Mesenteric fat pad (tissue), 1 donor: Measurements from ENCODE around the gene NRG2. TPM values are rescaled to one million over a fixed set of nuclear protein-coding genes. Genes with fewer than 3 reads are reported as not detected.

Experiments used
- DNase-seq: peaks from one replicate; pipeline ENCODE4 v3.0.0-alpha.2; 2020; ENCODE audit warnings: low spot score
- long read RNA-seq: library from polyadenylated mRNA; unstranded; transcript quantifications from one replicate; pipeline ENCODE4 v2.0.0, GENCODE V29; 2020
- total RNA-seq: library from RNA; stranded (reverse); fragmentation: NEBNext Ultra II Directional; extraction: Animal tissue kit (Norgen Biotek cat#: 25700); gene quantifications from one replicate; pipeline ENCODE4 v1.2.1, GENCODE V29; 2021
- donor health status: DM: yes; HTN: yes; CAD: no.

Gene NRG2
- total RNA-seq, result 5.7 TPM
- long read RNA-seq, partial matches to known transcripts, result 3 of 5 reads
- long read RNA-seq, other reads (novel, unspliced or antisense), result 2 of 5 reads

DNA sequence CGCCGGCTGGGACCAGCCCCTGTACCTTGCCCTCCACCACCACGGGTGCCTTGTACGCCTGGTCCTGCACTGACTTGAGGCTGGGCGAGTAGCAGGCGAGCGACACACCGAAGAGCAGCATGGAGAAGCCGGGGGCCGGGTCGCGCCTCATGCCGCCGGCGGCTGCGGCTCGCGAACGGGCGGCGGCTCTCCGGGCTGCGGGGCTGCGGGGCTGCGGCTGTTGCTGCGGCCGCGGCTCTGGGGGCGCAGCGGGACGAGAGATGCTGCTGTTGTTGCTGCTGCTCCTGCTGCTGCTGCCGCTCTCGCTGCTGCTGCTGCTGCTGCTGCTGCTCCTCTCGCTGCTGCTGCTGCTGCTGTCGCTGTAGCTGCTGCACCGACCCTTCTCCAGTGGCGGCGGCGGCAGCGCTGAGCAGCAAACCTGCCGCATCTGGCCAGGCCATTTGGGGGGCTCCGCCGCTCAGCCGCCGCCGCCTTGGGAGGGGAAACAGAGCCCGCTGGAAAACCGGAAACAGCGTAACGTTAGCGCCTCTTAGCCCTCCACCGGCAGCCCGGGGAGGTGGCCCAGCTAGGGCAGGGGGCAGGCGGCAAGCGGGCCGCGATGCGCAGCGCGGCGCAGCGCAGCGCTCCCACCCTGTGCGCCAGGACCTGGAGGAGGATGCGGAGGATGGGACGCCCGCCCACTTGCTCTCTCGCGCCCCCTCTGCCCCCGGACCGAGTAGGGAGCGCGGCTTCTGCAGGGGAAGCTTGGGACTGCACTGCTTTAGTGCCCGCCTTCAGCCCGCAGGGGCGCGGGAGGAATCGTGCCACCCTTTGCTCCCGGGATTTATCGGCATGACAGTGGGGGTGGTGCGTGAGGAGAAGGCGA is at the start of gene NRG2:
NRG2 (minus strand) TSS at position 657 of the 865 bp plus-strand sequence.
- no peak for DNase-seq

DNA sequence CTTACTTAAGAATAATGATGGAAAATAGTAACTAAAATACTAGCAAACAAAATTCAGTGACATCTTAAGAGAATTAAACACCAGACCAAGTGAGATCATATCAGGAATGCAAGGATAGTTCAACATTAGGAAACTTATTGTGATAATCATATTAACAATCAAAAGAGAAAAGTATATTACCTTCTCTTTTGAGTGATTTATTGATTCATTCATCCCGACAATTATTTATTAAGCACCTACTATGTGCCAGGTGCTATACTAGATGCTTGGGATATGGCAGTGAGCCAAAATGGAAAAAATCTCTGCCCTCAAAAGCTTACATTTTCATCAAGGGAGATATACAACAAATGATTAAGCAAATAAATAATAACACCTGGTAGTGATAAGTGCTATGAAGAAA is 47.2 kb upstream of the NRG2 start:
- no peak for DNase-seq

DNA sequence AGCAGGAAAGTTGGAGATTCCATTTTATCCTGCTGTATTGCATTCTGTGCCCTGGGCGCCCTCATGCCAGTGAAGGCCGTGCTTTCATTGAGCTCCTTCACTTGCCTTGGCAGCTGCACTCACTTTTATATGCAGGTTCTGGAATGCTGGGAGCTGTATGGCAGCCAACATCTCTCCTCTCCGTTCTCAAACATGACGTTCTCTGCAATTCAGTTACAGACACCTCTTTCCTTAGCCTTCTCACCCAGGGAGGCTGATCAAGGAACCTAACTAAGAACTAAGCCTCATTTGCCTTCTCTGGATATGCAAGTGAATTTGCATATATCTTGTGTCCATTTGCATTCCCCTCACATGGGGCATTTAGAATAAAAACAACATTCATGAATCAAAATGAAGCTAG is 41.4 kb upstream of the NRG2 start:
- no peak for DNase-seq

DNA sequence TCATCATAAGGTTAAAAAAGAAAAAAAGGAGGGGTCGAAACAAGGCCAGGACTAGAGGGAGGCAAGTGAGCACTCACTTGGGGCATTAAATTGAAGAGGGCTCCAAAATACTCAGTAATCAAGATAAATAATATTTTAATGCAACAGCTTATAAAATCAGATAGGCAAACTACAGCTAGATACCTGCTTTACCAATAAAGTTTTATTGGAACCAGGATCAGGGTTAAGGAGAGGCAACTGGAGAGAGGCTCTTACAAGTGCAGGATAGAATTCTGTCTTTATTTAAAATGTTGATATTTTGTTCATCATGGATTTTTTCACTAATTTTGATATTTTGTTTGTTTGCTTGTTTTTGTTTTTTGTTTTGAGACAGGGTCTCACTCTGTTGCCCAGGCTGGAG is 40.6 kb upstream of the NRG2 start:
- no peak for DNase-seq

DNA sequence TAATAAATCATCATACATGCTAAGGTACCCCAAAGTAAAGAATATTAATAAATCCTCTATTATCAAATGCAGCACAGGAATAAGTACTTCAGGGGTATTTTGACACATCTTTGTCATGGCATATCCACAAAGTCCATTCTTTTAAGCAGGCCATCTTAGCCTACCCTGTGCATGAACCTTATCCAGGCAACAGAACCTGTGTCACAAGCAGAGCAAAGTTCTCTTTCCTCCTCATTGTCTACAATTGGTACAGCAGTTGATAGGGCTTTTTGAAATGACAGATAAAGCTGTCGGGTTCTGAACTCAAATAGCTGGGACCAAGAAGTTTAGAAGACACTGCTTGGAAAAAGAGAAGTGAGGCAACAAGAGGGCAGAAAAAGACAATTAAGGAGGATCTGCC is 40.0 kb upstream of the NRG2 start:
- DNase-seq, result no peak

DNA sequence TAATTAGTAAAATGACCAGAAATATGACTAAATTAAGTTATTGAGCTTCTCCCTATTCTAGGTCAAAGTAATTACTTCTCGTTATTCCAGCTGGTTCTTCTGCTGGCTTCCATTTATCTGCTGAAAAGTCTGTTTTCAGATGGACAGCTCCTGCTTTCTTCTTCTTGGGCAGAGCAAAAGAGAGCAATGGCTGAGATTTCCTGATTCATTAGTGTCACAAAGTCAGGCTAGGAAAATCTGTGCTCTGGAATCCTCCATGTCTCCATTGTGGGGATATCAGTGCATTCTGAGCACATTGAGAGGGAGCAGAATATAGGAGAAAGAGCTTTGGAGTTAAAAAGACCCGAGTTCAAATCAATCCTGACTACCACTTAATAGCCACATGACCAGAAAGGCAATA is 33.7 kb upstream of the NRG2 start:
- no peak for DNase-seq

DNA sequence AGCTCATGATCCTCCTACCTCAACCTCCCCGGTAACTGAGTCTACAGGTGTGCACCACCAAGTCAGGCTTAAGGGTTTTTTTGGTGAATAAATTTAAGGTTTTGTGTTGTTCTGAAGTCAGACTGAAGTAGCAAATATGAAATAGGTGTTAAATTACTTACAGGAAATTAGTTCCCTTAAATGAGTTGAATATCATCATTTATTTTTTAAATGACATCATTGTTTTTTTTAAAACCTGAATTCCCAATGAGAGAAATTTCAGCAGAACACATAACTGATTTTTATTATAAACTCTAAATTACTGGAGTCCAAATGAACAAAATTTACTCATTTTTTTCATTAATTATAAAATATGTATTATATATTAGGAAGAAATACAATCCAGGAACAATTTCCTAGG is 33.0 kb upstream of the NRG2 start:
- DNase-seq, result no peak

DNA sequence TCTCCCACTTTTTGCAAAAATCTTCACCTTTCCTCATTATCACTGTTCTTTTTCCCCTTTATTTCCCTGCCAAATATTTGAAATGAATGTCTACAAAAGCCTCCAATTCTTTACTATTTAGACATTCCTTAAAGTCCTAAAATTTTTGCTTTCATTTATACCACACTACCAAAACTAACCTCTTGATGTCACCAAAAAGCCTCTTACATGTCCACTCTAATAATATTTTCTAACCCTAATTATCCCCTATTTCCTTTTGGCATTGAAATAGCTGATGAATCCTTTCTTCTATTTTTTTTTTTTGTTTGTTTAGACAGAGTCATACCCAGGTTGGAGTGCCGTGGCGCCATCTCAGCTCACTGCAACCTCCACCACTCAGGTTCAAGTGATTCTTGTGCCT is 32.3 kb upstream of the NRG2 start:
- no peak for DNase-seq

DNA sequence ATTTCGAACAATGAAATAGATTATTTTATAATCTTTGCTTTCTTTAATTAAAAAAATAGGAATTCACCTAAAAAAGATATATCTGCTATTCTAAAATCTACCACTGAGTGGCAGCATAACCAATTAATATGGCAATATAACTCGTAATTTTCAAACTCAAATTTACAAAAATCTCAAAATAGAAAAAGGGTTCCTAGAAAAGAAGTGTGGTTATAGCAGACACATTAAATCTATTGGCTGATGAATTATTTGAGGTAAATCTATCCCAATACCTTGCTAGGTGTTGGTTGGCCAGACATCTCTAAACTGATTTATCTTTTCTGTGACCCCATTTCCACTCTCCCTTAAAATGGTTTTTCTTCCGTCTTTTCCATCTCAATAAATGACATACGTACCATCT is 30.2 kb upstream of the NRG2 start:
- no peak for DNase-seq

DNA sequence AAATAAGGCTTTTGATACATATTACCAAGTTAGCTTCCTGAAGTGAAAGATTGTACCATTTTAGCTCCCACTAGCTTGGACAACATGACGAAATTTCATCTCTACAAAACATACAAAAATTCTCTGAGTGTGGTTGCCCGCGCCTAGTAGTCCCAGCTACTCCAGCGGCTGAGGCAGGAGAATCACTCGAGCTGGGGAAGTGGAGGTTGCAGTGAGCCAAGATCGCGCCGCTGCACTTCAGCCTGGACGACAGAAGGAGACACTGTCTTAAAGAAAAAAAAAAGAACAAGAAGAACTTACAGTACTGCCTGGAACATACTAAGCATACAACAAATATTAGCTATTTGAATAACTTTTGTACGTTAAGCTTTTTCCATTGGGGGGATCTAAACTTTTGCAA is 29.7 kb upstream of the NRG2 start:
- no peak for DNase-seq

DNA sequence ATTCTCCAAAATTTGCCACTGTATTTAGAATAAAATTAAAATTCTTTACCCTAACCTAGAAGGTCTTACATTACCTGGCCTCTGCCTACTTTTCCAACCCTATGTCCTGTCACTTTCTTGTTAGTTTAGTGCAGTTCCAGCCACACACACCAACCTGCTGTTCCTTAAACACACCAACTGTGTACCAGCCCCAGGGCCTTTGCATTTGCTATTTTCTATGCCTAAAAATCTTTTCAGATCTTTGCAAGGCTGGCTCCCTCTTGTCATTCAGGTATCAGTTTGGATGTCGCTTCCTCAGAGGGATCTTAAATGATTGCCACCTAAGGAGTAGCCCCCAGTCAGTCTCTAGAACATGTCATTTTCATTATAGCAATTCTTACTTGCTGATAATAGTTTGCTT is 17.7 kb upstream of the NRG2 start:
- no peak for DNase-seq

DNA sequence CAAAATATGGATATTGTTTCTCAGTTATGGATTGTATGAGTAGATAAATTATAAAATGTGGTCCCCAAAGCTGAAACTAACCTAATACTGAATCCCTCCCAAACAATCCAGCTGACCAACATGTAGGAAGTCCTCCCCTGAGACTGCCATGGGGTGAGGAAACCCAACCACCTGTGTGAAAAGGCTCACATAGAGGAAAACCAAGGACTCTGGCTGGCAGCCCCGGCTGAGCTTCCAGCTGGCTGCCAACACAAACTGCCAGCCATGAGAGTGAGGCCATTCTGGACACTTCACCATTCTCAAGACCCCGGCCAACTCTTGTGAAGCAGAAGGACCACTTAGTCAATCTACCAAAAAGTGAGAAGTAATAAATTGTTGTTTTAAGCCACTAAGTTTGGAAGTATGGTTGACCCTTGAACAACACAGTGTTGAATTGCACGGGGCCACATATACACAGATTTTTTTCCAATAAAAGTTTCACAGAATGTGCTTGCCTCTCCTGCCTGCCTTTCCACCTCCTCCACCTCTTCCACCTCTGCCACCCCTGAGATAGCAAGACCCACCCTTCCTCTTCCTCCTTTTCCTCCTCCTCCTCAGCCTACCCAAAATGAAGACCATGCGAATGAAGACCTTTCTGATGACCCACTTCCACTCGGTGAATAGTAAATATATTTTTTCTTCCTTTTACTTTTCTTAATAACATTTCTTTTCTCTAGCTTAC is 15.3 kb upstream of the NRG2 start:
- DNase-seq, result no peak

DNA sequence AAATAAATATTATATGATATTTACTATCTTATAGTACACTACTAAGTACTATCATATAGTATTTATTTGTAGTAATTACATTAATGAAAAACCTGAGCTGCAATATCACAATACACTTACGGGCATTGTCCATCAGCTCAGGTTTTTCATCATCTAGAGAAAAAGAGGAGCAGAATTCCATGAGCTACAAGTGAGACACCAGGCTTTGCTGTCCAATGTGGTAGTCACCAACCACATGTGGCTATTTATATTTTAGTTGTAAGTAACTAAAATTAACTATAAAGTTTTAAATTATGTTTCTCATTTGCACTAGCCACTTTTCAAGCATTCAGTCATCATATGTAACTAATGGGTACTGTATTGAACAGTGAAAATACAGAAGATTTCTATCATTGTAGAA is 13.8 kb upstream of the NRG2 start:
- DNase-seq, result no peak

DNA sequence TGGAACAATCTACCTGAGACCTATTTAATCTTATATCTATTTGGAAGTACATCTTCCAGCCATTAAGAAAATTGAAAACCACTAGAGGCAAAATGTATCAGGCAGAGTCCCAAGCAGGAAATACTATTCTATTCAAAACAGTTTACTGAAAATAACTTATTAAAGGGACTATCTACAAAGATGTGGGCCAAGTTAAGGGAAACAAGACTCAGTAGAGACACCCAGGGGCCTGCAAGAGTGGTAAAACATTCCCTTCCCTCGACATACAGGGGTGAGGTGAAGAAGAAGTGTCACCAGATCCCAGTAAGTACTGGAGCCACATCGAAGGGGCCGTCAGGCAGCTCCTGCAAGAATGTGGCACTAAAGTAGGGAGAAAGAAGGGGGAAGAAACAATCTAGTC is 12.1 kb upstream of the NRG2 start:
- DNase-seq, result no peak

DNA sequence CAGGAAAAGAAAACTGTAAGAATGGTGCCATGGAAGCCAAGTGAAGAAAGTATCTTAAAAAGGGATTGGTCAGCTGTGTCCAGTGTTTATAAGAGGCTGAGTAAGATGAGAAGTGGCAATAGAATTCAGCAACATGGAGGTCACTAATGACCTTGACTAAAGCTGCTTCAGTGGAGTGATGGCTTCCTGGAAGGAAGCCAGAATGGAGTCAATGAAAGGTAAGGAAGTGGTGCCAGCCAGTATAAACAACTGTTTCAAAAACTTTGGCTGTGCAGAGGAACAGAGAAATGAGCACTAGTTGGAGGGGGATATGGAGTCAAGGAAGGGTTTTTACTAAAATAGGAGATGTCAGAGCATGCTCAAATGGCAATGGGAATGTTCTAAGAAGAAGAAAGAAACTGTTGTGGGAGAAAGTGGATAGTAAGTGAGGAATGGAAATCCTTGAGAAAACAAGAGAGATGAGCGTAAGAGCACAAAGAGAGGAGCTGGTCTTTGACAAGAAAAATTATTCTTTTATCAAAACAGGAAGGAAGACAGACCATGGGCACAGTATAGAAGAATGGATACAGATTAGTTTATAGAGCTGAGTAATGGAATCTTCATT is 11.1 kb upstream of the NRG2 start:
- DNase-seq, result no peak

DNA sequence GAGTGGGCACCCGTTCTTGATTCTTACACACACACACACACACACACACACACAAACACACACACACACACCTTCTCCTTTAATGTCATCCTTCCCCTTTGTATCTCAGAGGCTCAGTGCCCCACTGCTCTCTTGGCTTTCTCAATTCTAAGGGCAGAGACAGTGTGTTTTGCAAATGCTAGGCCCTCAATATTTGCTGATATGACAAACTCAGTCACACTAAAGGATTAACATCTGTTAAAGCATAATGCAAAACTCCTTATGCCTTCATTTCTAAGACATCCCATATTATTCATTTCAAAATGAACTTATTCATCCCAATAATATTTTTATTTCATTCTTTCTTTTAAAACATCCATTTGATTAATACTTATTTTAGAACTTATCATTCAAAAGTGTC is 8.9 kb upstream of the NRG2 start:
- DNase-seq, result no peak

DNA sequence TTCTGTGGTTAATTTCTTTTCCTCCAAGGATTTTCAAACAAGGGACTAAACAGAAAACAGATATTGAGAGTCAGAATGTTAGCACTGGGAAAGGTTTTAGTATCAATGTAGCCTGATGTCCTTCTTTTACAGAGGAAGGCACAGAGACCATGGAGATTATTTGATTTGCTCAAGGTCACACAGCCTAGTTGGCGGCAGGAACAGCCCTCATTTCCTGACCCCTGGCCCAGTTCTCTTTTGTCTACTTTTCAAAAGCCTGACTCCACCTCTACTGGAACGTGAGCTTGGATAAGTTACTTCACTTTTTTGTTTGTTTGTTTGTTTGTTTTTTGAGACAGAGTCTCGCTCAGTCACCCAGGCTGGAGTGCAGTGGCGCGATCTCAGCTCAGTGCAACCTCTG is 6.6 kb upstream of the NRG2 start:
- no peak for DNase-seq

DNA sequence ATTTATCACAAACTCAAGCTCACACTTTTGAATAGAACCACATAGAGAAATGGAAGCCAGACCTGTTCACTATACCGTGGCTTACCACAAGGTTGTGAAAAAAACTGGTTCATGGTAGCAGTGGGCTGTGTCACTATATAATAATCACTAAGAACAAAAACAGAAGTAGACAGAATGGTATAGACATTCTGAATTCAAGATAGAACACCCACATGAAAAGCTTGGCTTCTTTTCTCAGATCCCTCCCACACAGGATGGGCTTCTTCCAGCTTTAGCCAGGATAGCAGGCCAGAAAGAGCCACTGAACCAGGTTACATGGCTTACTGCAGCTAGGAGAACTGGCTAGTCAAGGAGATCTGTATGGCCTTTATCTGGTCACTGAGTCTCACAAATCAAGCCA is 6.1 kb upstream of the NRG2 start:
- no peak for DNase-seq

DNA sequence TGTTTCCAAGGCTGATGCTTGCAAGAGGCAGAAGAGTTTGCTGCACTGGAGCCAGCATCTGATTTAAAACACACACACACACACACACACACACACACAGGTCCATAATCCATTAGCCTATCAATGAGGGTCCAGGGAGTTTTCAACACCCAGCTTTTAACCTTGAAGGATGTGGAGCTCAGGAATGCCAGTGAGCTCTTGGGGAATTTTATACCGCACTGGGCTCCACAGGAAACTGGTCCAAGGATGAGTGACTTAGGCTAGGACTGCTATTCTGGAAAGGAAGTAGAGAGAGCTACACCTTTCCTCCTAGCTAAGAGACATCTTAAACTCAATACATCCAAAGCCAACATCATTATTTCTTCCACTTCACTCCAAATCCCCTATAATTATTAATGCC is 942 bp upstream of the NRG2 start:
- DNase-seq, result no peak

DNA sequence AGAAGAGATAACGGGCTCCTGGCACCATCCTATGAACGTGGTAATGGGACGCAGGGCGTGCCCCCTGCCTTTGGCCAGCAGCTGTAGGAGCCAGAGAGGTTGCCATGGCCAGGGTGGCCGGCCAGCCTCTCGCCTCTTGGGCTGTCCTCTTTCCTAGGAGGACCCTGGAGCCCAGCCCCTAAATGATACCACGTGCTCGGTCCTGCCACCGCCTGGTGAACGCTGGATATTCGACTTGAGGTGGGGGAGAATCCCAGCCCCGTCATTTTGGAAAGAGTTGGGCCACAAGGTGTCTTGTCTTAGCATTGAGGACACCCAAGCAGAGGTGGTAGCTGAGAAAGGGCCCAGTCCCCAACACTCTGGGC is 391 bp upstream of the NRG2 start:
- DNase-seq, result no peak

DNA sequence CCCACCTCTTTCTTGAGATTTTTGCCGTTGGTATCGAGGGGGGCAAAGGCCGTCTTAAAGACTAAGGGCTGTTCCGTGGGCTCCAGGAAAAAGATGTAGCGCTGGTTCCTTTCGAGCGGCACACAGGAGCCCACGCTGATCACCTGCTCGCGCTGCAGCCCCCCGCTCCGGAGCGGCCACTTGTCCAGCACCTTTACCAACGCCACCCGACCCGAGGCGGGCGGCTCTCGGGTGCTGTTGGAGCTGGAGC is 781 bp downstream of the NRG2 start:
- DNase-seq, result no peak

DNA sequence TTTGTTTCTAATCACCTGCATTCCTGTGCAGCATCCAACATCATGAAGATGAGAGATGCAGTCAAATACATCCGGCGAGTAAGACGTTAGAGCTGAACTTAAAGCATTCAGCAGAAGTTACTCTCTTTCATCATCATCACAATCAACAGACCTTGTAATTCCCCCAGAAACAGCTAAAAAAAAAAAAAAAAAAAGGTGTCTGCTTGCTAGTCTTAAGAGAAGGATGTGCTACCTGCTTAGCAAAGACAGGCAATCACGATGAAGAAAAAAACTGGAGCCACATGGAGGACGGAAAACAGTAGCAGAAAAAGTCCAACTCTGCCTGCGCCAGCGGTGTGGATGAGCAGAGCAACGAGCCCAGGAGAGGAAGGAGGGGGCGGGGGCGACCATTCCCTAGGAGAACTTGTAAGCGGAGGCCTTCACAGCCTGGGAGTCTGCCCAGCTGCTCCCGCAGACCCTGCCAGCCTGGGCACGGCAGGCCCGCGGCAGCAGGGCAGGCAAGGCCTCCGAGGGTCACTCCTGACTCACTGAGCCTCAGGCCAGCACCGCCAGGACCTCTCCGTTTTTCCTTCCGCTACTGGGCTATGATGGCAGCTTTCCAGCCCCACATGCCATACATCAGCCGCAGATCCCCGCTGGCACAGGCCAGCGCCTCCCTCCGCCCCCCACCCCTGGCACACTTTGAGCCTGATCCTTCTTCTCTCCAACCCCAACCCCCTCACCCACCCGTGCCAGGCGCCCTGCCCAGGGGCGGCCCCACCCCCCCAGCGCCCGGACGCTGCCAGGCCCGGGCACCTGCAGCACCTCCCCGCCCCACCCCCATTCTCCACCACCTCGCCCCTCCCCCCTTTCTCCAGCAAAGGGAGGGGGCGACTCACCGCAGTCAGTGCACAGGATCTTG is 1.4 kb downstream of the NRG2 start:
- no peak for DNase-seq
